ENCODE measurements around the gene MDGA2. TPM values are rescaled to one million over a fixed set of nuclear protein-coding genes. Genes with fewer than 3 reads are reported as not detected.

The MDGA2 gene
- total RNA-seq, 2 experiments from 2014 or later: not detected

DNA sequence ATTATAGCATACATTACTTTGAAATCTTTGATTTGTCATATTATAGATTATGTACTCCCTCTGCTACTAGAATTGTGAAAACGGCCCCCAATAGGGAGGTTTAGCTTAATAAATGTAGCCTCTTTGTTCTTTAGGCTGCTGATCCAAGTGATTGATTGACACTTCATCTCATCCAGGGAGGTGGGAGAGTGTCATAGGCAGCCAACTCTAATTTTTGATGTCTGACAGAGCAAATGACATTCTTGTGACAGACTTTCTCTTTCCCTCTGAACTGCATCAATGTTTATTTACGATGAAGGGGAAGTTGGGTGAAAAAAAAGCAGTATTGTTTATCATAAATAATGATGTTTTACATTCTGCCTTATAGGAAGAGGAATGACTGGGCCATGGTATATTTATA is 221.4 kb downstream of the MDGA2 start:
- DNase-seq (no peak), ATAC-seq (ENCODE audit: poor library complexity) (no peak)
- no peaks in the 10 kb centered on the region for H3K4me1 ChIP-seq (ENCODE audit: insufficient read depth, low read length)
- TF ChIP-seq, protein P1, sequence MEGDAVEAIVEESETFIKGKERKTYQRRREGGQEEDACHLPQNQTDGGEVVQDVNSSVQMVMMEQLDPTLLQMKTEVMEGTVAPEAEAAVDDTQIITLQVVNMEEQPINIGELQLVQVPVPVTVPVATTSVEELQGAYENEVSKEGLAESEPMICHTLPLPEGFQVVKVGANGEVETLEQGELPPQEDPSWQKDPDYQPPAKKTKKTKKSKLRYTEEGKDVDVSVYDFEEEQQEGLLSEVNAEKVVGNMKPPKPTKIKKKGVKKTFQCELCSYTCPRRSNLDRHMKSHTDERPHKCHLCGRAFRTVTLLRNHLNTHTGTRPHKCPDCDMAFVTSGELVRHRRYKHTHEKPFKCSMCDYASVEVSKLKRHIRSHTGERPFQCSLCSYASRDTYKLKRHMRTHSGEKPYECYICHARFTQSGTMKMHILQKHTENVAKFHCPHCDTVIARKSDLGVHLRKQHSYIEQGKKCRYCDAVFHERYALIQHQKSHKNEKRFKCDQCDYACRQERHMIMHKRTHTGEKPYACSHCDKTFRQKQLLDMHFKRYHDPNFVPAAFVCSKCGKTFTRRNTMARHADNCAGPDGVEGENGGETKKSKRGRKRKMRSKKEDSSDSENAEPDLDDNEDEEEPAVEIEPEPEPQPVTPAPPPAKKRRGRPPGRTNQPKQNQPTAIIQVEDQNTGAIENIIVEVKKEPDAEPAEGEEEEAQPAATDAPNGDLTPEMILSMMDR (IDR thresholded peaks at IDR 0.05): no peak
- no peaks in the 10 kb centered on the region for H3K36me3 ChIP-seq (ENCODE audit: insufficient read depth, low read length)
- no peak overlapping the region for H3K4me3 ChIP-seq (ENCODE audit: low read length)
- Mint-ChIP-seq H3K27me3 (no peaks in the 10 kb centered on the region), H3K4me1 (ENCODE audit: low read depth) (no peaks in the 10 kb centered on the region), H3K4me3 (no peak overlapping the region), H3K9me3 (peaks cover 3% of the 10 kb centered on the region), H3K36me3 (ENCODE audit: low read depth) (no peaks in the 10 kb centered on the region), H3K27ac (no peak overlapping the region)
- ChIA-PET CTCF (no interaction called here), POLR2A (no interaction called here)
- no peaks in the 10 kb centered on the region for H3K27me3 ChIP-seq (ENCODE audit: control insufficient read depth in 1 of 2, insufficient read depth in 2 of 2, low read length in 2 of 2)
- H3K9me3 ChIP-seq (ENCODE audit: control insufficient read depth in 1 of 2, insufficient read depth in 1 of 2, low read length in 2 of 2): peaks cover 0 to 3% of the 10 kb centered on the region in 2 experiments
- H3K27ac ChIP-seq (ENCODE audit: low read depth in 1 of 2, low read length in 2 of 2): no peak overlapping the region
- intact Hi-C loops (cut with DNase I, micrococcal nuclease): no loop called here

DNA sequence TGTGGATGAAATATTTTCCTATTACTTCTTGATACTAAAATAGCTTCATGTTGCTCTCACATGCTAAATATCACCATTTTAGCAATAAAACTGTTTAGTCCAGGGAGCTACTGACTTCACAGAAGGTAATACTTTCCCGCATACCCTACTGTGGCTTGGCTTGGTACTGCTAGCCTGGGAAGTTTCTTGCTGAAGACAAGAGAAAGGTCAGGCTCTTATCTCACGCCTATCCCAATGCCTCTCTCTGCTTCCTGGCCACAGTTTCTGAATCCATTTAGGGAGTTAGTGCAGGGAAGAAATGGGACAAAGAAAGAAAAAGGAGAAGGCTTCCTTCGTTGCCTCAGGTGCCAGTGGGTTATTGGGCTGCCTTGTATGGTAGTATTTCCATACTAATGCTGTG is 228.3 kb downstream of the MDGA2 start:
- H3K4me1 Mint-ChIP-seq (ENCODE audit: low read depth): no peaks in the 10 kb centered on the region
- no peaks in the 10 kb centered on the region for H3K36me3 ChIP-seq (ENCODE audit: insufficient read depth, low read length)
- intact Hi-C loops (cut with DNase I, micrococcal nuclease): no loop called here
- TF ChIP-seq, protein P1 (IDR thresholded peaks at IDR 0.05): no peak
- no peaks in the 10 kb centered on the region for H3K4me1 ChIP-seq (ENCODE audit: insufficient read depth, low read length)
- no peak overlapping the region for H3K4me3 Mint-ChIP-seq
- DNase-seq: no peak
- H3K27ac Mint-ChIP-seq: no peak overlapping the region
- ATAC-seq (ENCODE audit: poor library complexity): no peak
- no peaks in the 10 kb centered on the region for H3K27me3 Mint-ChIP-seq
- no peak overlapping the region for H3K4me3 ChIP-seq (ENCODE audit: low read length)
- no peaks in the 10 kb centered on the region for H3K27me3 ChIP-seq (ENCODE audit: control insufficient read depth in 1 of 2, insufficient read depth in 2 of 2, low read length in 2 of 2)
- ChIA-PET CTCF (no interaction called here), POLR2A (no interaction called here)
- peaks cover 5% of the 10 kb centered on the region for H3K9me3 Mint-ChIP-seq
- H3K36me3 Mint-ChIP-seq (ENCODE audit: low read depth): no peaks in the 10 kb centered on the region
- peaks cover 0 to 3% of the 10 kb centered on the region in 2 experiments for H3K9me3 ChIP-seq (ENCODE audit: control insufficient read depth in 1 of 2, insufficient read depth in 1 of 2, low read length in 2 of 2)
- no peak overlapping the region for H3K27ac ChIP-seq (ENCODE audit: low read depth in 1 of 2, low read length in 2 of 2)

DNA sequence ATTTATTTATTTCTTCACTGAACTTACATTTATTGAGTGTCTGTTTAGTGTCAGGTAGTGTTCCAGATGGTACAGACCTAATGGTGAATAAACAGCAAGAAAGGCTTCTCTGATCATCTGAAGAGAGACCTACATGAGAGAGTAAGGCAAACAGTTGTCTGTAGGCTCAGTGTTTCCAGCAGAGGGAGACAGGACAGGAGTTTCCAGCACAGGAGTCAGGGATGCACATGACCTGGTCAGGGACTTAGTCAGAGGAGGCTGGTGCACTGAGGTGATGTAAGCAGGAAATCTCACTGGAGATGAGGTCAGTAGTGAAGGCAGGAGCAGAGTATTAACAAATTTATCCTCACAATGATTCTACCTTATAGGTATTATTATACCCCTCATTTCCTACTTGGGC is 233.2 kb downstream of the MDGA2 start:
- ChIA-PET POLR2A (no interaction called here), CTCF (no interaction called here)
- no peaks in the 10 kb centered on the region for H3K36me3 ChIP-seq (ENCODE audit: insufficient read depth, low read length)
- no peaks in the 10 kb centered on the region for H3K27me3 ChIP-seq (ENCODE audit: control insufficient read depth in 1 of 2, insufficient read depth in 2 of 2, low read length in 2 of 2)
- H3K27me3 Mint-ChIP-seq: no peaks in the 10 kb centered on the region
- intact Hi-C loops (cut with DNase I, micrococcal nuclease): no loop called here
- DNase-seq: no peak
- ATAC-seq (ENCODE audit: poor library complexity): no peak
- peaks cover 8% of the 10 kb centered on the region for H3K9me3 Mint-ChIP-seq
- no peaks in the 10 kb centered on the region for H3K4me1 Mint-ChIP-seq (ENCODE audit: low read depth)
- TF ChIP-seq, protein P1 (IDR thresholded peaks at IDR 0.05): no peak
- H3K27ac ChIP-seq (ENCODE audit: low read depth in 1 of 2, low read length in 2 of 2): no peak overlapping the region
- H3K4me1 ChIP-seq (ENCODE audit: insufficient read depth, low read length): no peaks in the 10 kb centered on the region
- no peak overlapping the region for H3K4me3 Mint-ChIP-seq
- H3K36me3 Mint-ChIP-seq (ENCODE audit: low read depth): no peaks in the 10 kb centered on the region
- H3K27ac Mint-ChIP-seq: no peak overlapping the region
- H3K4me3 ChIP-seq (ENCODE audit: low read length): no peak overlapping the region
- H3K9me3 ChIP-seq (ENCODE audit: control insufficient read depth in 1 of 2, insufficient read depth in 1 of 2, low read length in 2 of 2): no peaks in the 10 kb centered on the region

Measured in CD4-positive, alpha-beta T cell (primary cell).